GM21717 (cell line): ENCODE measurements around the gene FGGY.
"Not testable (repeated sequence)": the region's sequence is repeated elsewhere in the genome, so short reads cannot be mapped to it uniquely, and the experiment has no call there.

ENCODE experiments used
- ATAC-seq: cut with Tn5 transposase; IDR thresholded peaks from one replicate; pipeline ENCODE4 v1.9.1; 2021; ENCODE audit warnings: mild to moderate bottlenecking, moderate library complexity; ENCODE audit not compliant: unreplicated experiment

FGGY gene

DNA sequence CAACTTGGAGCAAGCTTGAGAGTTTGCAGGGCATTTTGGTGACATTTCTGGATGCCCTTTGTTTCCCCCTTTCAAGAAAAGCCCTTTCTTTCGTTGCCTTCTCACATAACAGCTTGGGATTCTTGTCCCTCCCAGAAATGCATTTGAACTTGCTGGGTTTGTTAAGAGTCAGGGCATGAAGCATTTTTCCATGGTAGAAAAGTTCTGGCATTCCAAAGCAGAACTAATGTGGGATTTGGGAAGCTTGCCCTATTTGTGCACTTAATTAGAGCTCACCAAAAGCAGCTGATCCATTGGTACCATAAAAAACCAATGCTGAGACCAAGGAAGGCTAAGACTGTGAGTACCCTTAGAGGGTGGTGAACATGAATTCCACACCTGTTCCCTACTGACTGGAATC lies 418.1 kb downstream of the FGGY start:
- ATAC-seq = no peak

DNA sequence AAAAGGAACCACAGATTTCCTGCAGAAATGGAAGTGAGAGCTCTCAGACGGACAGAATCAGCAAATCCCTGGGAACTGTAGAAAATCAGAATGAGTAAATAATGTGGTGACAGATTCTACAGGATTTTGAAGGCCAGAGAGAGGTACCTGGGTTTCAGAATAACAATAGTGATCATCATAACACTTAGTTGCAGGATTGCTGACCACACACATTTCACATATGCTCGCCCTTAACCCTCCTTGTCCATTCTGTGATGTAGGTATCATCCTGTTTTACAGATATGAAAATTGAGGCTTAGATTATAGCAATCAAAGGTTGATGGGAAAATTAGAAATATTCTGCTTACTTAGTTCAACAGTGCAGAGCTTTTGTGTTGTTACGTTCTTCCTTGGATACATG lies 419.9 kb downstream of the FGGY start:
- no peak for ATAC-seq

DNA sequence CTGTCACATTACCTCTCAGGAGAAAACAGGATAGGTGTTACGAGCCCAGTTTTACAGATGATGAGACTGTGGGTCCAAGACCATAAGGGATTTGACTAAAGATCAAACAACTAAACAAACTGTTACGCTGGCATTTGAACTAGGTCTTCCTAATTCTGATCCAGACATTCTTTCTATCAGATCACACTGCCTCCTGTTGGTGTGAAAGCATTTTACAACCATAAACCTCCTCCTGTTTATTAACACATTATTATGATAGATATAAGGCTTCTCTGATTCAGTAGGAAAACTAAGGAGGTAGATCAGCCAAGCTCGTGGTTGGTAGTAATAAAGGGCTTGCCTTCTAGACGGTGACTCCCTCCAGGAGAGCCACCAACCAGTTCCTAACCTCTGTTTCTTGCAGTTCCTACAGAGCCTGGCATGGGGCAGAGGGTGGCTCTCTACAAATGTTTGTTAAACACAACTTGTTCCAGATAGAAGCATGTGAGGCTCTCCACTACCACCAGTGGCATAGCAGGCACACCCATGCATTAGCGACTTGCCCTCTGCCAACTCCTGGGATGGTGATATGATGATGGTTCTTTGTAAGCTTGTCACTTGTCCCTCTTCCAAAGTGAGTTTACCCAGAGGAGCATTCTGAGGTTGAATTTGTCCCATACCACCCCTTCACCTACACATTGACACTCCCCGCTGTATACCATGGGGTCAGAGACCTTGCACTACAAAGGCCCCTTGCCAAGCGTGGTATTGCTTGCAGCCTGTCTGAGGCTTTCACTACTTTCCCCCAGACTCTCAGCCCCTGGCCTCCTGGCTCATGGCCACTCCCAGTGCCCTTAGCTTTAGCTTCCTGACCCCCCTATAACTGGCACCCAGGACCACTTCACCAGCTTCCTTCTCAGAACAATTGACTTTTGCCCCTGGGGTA lies 421.4 kb downstream of the FGGY start:
- no peak for ATAC-seq

DNA sequence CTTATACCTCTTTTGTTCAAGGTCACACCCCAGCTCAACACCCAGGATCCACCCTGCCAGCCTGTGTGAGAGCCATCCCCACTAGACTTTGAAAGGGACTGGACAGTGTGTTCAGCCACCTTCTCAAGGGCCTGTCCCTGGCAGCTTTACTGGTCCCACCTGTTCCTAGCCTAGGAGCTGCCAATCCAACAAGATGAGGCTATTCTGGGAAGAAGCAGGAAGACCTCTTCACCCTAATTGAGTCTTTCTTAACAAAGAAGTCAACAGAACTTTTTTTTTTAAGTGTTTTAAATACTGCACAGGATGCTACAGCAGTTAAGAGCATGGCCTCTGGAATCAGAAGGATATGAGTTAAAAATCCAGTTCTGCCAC lies 422.1 kb downstream of the FGGY start:
- no peak for ATAC-seq

DNA sequence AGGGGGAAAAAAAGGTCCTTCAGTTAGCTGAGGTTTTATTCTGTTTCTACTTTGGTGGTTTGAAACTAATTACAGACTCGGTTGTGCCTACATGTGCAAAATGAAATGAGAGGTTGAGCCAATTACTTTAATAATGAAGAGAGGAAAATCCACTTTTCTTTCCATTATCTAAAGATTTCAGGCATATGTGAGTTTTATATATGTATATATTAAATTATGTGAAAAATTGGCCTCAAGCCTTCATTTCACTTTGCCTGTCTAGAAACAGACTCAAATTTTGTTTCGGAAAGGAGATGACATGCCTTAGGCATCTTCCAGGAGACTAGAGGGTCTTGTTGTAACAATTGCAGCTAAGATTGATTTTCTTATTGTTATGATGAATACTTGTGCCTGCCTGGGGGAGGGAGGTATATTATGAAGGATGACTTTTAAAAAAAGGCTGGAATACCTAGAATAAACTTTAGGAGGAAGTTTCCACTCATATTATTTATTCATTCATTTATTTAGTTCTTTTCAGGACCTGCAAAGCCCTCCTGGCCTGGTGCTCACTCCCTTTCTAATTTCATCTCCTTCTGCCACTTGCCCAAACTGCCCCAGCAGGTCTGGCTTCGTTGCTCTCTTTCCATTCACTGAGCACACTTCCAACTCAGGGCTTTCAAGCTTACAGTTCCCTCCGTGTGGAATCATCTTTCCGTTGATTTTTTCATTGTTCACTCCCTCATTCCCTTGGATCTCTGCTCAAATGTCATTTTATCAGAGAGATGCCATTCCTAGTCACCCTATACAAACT lies 423.6 kb downstream of the FGGY start:
- no peak for ATAC-seq

DNA sequence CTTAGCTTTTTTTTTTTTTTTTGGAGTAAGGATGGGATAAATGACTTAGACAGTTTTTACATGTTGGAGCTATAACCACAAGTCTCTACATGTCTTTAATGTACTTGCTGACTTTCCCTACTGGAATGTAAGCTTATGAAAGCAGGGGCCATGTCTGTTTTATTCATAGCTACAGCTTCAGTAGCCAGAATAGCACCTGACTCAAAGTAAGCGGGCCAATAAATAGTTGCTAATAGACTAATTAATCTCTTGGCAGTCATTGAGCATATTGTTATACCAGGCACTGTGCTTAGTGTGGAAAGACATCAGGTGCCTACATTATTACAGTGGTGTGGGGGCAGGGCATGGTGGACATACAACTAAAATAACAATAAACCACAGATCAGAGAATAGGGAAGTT lies 433.4 kb downstream of the FGGY start:
- ATAC-seq = no peak

DNA sequence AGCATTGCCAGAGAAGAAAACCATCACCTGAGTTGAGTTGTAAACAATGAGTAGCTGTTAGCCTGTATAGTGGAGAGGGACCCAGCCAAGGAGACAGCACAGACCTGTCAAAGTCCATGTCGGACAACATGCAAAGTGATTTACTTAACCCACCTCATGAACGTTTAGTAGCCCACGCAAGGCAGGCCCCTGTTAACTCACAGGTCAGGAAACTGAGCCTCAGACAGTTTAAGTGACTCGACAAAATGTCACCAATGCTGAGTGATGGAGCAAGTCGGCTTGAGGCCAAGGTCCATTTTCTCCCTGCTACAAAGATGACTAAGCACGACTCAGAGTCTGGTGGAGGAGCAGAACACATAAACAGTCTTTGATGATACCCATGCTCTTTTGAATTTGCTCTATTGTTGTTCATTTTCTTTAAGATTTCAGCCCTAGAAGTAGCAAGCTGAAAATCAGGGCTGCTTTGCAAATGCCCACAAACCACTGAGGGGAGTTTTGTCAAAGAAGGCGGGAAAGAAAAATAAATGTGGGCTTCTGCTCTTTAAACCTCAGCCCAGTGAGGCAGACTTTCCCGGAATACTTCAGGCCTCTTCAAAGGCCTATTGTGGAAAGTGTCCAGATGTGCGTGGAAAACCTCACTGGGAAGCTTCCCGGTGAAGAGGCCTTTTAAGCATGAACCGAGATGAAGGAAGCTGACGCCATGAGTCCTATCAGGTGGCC lies 434.0 kb downstream of the FGGY start:
- no peak for ATAC-seq

DNA sequence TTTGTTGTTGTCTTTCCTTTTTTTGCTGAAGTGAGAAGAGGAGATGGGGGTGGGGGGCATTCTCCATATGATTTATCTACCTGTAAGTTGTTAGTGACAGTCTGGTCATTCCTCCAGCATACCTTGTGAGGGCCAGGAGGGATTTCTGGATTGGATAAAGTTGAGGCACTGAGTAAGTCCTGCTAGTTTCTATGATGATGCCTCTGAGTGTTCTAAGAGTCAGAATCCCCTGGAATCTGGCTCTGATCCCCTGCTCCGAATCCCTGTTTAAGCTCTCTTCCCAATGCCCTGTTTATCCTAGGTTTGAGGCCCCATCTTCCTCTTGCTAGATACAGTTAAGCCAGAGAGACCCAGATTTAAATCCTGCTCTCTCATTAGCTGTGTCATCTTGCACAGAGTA lies 434.7 kb downstream of the FGGY start:
- no peak for ATAC-seq

DNA sequence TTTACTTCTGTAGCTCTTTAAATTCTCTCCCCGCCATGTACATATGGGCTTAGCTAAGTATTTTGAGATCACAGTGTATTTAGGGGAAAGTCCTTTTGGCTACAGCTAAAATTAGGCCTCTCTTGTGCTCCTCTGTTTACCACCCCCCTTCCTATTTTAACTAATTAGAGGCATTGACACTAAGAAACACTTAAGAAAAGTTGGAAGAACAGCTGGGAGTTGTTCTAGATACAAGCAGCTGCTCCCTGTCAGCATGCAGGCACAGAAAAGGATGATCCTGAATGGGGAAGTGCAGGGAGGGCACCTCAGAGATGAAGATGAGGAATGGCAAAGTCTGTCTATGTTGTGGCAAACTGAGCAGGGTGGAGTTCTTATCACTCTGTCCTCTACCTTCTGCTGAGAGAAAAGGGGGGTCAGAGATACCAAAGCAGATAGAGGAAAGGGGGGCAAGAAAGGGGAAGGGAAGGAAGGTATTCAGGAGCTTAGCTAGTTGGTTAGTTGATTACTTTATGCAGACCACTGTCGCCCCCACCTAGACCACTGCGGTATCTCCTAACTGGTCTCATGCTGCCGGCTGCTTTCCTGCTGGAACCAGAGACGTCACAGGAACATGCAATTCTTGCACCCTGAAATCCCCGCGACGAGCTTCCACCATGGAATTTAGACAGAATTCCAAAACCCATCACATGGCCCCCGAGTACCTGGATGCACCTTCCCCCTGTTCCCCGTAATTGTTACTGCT lies 435.5 kb downstream of the FGGY start:
- no peak for ATAC-seq

DNA sequence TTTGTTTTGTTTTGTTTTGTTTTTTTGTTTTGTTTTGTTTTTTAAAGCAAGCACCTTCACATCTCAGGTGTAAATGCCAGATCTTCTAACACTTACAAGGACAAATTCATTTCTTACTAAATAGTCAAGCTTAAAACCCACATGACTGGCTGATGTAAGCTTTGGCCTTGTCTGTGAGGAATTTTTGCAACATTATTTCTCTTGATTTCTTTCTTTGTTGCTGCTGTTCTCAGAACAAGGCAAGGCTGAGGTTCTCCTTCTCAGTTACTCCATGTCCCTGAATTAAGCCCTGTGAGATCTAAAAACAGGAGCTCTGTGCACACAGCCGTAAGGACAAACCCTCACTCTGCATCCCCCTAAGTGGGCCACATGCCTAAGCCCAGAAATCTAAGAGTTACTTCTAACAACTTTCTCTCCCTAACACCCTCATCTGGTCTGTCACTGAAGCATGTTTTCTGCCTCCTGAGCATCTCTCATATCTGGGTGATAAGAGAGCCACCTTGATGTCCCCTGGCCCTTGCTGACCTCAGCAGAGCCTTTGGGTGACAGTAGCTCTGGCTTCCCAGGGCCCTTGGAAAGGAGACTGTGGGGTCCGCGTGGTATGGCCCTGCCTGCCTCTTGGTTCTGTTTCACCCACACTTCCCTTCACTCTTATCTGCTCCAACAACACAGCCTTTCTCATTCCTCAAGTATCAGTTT lies 436.7 kb downstream of the FGGY start:
- ATAC-seq = no peak

DNA sequence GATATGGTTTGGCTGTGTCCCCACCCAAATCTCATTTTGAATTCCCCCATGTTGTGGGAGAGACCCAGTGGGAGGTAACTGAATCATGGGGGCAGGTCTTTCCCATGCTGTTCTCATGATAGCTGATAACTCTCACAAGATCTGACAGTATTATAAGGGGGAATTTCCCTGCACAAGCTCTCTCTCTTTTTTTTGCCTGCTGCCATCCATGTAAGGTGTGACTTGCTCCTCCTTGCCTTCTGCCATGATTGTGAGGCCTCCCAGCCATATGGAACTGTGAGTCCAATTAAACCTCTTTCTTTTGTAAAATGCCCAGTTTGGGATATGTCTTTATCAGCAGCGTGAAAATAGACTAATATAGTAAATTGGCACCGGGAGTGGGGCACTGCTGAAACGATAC lies 439.0 kb downstream of the FGGY start:
- not testable (repeated sequence) for ATAC-seq

DNA sequence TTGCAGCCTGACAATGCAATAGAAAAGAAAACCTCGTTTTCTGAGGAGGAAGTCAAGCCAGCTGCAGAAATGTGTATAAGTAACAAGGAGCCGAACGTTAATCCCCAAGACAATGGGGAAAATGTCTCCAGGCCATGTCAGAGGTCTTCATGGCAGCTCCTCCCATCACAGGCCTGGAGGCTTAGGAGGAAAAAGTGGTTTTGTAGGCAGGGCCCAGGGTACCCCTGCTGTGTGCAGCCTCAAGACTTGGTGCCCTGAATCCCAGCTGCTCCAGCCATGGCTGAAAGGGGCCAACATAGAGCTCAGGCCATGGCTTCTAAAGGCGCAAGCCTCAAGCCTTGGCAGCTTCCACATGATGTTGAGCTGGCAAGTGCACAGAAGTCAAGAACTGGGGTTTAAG lies 439.9 kb downstream of the FGGY start:
- ATAC-seq = no peak

DNA sequence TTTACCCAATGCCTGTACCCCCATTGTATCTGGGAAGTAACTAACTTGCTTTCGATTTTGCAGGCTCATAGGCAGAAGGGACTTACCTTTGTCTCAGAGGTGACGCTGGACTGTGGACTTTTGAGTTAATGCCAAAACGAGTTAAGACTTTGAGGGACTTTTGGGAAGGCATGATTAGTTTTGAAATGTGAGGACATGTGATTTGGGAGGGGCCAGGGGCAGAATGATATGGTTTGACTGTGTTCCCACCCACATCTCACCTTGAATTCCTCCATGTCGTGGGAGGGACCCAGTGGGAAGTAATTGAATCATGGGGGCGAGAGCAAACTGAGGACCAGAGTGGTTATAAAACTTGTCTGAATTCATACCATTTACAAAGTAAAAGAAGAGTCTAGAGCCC lies 440.7 kb downstream of the FGGY start:
- ATAC-seq = no peak

DNA sequence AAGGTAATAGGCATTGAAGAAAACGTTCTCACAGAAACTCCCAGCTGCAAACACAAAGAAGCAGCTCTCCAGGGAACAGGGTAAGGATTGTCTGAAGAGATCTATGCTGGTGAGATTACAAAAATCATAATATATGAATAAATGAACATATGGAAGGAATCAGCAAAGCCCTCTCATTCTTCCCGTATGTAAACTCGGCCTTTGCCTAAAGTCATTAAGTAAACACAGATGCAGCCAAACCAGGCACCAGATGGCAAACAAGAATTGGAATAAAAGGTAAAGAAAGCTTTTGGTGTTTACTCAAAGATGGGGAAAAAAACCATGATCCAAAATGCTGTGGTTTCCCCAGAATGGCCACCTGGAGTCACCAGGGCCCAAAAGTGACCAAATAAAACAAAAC lies 441.3 kb downstream of the FGGY start:
- no peak for ATAC-seq

DNA sequence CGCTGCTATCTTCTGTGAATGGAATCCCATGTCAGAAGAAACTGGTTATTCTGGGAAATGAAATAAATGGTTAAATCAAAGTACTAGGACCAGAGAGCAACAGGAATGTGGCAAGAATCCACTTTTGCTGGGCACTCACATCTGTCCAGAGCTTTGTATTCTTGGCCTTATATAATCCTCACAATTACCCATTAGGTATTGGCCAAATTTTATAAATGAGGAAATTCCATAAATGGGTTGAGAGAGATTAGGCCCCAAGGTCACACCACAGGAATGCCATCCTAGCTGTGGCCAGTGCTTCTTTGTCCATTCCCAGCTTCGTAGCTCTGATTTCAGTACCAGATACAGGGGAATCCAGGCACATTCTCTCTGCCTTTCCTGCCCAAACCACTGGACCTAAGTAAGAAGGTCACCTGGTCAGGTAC lies 441.7 kb downstream of the FGGY start:
- ATAC-seq = no peak

DNA sequence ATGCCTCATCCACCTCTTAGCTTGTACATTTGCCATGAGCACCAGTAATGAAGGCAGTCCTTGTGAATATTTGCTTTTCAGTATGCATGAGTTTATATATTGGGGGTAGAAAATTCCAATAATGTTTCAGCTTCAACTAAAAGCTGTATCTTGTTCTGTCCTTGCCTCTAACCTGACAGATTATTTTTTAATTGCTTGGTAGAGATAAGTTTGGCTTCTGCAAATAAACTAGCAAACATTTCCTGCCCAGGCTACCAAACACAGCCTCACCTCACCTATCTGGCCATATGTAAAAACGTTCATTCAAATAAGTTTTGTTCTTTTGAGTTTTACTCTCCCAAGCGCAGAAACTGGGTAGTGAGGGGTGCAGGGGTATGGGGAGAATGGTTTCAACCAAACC lies 442.2 kb downstream of the FGGY start:
- no peak for ATAC-seq

DNA sequence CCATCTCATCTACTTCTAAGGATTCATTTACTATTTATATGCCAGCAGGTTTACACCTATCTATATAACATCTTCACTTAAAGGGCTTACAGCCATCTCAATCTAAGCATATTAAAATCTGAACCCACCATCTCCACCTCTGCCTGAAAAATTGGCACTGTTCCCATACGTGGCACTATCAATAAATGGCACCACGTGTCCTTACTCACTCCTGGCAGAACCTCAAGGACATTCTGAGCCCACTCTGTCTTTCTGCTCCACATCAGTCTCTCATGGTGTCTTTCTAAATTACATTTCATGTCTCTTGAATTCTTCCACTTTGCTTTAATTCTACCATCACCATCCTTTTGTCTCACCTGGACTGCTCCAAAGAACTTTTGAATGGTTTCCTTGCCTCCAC lies 445.6 kb downstream of the FGGY start:
- no peak for ATAC-seq

DNA sequence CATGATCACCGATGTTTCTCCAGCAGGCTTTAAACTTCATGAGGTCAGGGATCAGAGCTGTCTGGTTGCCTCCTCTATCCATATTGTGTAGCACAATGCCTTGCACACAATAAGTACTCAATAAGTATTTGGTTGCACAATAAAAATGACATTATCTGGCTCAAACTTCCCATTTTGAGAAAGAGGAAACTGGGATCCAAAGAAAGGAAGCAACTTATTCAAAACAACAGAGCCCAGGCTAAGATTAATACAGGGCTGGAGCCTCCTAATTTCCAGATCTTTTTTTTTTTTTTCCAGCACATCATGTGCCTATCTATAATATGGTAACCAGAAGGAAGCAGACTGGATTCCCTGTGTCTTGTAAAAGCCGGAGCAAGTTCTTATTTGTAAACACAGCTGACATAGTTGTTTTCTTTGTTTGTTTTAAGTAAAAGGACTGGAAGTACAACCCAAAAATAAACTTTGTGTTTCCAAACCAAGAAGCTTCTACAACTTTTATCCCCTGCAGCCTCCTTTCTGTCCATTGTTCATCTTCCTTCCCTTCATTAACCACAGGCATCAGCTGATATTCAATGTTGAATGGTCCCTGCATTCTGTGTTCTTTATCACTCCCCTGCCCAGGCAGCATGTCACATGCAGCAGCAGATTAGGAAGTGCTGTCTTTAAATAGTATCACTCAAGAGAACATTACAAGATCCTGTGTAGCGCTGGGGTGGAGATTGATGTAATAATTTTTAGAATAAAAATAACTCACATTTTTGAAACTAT lies 446.6 kb downstream of the FGGY start:
- no peak for ATAC-seq

DNA sequence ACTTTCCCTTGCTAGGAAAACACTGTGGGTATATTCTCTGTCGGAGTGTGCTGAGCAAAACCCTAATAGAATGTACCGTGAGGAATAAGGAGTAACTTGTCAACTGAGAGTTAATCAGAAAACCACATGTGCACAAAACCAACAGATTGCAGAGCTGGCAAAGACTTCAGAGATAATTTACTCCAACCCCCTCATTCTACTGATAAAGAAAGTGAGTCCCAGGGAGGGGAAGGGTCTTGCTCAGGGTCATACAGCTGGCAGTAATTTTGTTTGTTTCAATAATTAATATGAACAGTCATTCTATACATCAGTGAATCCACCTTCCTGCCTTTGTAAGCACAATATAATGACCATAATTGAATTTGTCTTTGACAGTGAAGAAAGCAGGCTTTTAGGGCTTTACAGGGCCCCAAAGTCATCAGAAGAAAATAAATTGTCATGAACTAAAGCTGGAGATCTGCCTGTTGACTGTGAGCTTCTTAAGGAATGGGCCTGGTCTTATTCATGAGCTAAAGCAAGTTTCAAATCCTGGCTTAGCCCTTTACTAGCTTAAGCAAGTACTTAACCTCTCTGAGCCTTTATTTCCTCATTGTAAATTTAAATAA lies 450.6 kb downstream of the FGGY start:
- no peak for ATAC-seq
